HAP-1 (cell line): Measurements from ENCODE around the gene IFT20.
A peak's percentile ranks its signal among the peaks of the same experiment; 100 is the strongest.
"Not testable (repeated sequence)": the region's sequence is repeated elsewhere in the genome, so short reads cannot be mapped to it uniquely, and the experiment has no call there.

Experiments used
- DNase-seq, 2 experiments: peaks; one replicate each; pipeline ENCODE4 v3.0.0-alpha.2; 2016 to 2020; ENCODE audit warnings: low spot score in 2 of 2
- H3K27me3 ChIP-seq: fragments of 250-450 bp; sonication (Bioruptor Pico); 2 replicates; pipeline ENCODE4 v1.5.1; 2020; ENCODE audit warnings: low read depth, mild to moderate bottlenecking, moderate library complexity
- H3K36me3 ChIP-seq: fragments of 250-450 bp; sonication (Bioruptor Pico); replicated peaks from 2 replicates; pipeline ENCODE4 v1.5.1; 2020; ENCODE audit warnings: mild to moderate bottlenecking
- H3K4me1 ChIP-seq: fragments of 250-450 bp; sonication (Bioruptor Pico); 2 replicates; pipeline ENCODE4 v1.5.1; 2020; ENCODE audit warnings: mild to moderate bottlenecking
- H3K4me3 ChIP-seq: fragments of 250-450 bp; sonication (Bioruptor Pico); 2 replicates; pipeline ENCODE4 v1.5.1; 2020; ENCODE audit warnings: mild to moderate bottlenecking, moderate library complexity
- H3K9me3 ChIP-seq: fragments of 250-450 bp; sonication (Bioruptor Pico); 2 replicates; pipeline ENCODE4 v1.5.1; 2020; ENCODE audit warnings: mild to moderate bottlenecking, moderate library complexity
- in situ Hi-C: fragments of 300-500 bp; cut with MboI; formaldehyde crosslinking; loops from 3 replicates; pipeline ENCODE4 v1.14.3; 2020; ENCODE audit warnings: low sequenced_read_pairs, inconsistent platforms, mixed read lengths

IFT20 gene

DNA sequence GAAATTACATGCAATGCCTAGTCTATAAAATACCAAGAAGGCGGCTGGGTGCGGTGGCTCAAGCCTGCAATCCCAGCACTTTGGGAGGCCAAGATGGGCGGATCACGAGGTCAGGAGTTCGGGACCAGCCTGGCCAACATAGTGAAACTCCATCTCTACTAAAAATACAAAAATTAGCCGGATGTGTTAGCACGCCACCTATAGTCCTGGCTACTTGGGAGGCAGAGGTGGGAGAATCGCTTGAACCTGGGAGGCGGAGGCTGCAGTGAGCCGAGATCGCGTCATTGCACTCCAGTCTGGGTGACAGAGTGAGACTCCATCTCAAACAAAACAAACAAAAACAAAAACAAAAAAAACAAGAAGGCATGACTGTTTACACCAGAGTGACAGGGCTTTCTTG is 42.4 kb downstream of the IFT20 start:
- H3K9me3 ChIP-seq, in situ Hi-C loops, DNase-seq, H3K27me3 ChIP-seq, H3K4me1 ChIP-seq, H3K4me3 ChIP-seq, H3K36me3 ChIP-seq: not testable (repeated sequence)

DNA sequence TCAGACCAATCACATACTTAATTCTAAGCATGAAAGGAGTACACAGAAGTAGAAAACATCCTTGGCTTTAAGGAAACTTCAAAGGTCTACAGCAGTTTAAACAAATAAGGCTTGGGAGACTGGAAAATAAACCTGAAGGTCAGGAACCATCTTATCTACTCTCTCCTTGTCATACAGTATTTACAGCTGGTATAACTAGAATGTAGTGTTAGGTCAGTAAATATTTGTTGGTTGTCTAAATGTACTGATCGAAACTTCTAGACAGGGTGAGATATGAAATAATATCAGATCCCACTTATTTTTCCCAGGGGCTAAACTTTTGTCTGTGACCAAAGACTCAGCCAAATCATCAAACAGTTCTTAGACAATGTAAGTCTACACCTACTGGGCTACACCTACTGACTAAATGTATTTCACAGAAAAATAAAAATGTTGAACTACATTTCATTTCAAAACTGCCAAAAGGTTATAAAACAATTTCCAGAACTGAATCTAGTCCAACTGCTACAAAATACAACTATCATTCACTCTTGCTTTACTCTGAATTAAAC is 43.4 kb downstream of the IFT20 start:
- no peak for DNase-seq
- Histone ChIP-seq H3K9me3 (no peaks in the 10 kb centered on the region), H3K4me1 (no peaks in the 10 kb centered on the region), H3K27me3 (no peaks in the 10 kb centered on the region), H3K36me3 (no peaks in the 10 kb centered on the region), H3K4me3 (no peak overlapping the region)
- in situ Hi-C loops, result no loop called here

DNA sequence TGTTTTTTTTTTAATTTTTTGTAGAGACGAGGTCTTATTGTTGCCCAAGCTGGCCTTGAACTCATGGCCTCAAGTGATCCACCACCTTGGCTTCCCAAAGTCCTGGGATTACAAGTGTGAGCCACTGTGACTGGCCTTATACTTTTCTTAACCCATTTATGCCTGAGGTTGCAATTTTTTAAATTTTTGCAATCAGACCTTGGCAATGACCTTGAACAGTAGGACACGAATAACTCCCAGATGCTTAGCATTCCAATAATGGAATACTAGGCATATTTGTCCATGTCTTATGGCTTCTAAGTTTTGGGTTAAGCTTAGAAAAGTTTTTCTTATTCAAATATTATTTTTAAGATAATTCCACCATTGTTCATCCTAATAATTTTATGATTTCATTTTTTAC is 44.6 kb downstream of the IFT20 start:
- Histone ChIP-seq H3K36me3 (no peaks in the 10 kb centered on the region), H3K27me3 (no peaks in the 10 kb centered on the region), H3K4me1 (no peaks in the 10 kb centered on the region), H3K9me3 (no peaks in the 10 kb centered on the region), H3K4me3 (no peak overlapping the region)
- in situ Hi-C loops, result no loop called here
- no peak for DNase-seq

DNA sequence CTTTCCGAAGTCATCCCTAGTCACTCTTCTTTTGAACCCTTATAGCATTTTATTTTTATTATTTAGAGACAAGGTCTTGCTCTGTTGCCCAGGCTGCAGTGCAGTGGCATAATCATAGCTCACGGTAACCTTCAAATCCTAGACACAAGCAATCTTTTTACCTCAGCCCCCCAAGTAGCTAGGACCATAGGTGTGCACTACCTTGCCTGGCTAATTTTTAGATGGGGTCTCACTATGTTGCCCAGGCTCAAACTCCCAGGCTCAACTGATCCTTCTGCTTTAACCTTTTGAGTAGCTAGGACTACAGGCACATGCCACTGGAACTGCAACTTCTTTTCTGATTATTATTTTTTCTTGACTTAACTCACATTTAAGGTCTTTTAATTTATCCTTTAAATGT is 49.3 kb downstream of the IFT20 start:
- Histone ChIP-seq H3K9me3 (no peaks in the 10 kb centered on the region), H3K36me3 (no peaks in the 10 kb centered on the region), H3K4me3 (no peak overlapping the region), H3K27me3 (no peaks in the 10 kb centered on the region), H3K4me1 (peaks cover 15% of the 10 kb centered on the region)
- in situ Hi-C loops, result no loop called here
- no peak for DNase-seq

DNA sequence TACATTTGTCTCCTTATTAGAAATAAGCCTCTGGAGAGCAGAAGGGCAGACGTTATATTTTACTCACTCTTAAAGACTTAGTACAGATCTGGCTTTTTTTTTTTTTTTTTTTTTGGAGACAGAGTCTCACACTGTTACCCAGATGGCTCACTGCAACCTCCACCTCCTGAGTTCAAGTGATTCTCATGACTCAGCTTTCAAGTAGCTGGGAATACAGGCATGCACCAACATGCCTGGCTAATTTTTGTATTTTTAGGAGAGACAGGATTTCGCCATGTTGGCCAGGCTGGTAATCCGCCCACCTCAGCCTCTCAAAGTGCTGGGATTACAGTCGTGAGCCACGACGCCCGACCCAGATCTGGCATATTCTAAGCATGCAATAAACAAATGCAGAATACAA is 52.7 kb downstream of the IFT20 start:
- H3K27me3 ChIP-seq, result no peaks in the 10 kb centered on the region
- H3K36me3 ChIP-seq, result no peaks in the 10 kb centered on the region
- H3K4me3 ChIP-seq, result no peak overlapping the region
- in situ Hi-C loops, result no loop called here
- peak in 1 of 2 experiments; percentile 48 for DNase-seq
- H3K9me3 ChIP-seq, result no peaks in the 10 kb centered on the region
- peaks cover 15% of the 10 kb centered on the region for H3K4me1 ChIP-seq

DNA sequence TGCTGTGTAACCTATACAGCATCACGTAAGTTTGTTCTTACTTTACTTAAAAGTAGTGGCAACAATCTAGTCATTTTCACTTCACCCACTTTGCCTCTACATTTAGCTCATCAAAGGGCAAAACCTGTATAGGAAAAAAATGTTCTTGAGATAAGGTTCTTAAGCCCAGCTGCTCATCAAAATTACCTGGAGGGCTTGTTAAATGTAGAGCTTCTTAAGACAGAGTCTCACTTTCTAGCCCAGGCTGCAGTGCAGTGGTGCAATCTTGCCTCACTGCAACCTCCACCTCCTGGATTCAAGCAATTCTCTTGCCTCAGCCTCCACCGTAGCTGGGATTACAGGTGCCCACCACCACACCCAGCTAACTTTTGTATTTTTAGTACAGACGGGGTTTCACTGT is 54.4 kb downstream of the IFT20 start:
- no peak overlapping the region for H3K4me3 ChIP-seq
- H3K9me3 ChIP-seq, result no peaks in the 10 kb centered on the region
- no peaks in the 10 kb centered on the region for H3K27me3 ChIP-seq
- H3K36me3 ChIP-seq, result no peaks in the 10 kb centered on the region
- no peak for DNase-seq
- in situ Hi-C loops, result no loop called here
- peaks cover 15% of the 10 kb centered on the region for H3K4me1 ChIP-seq

DNA sequence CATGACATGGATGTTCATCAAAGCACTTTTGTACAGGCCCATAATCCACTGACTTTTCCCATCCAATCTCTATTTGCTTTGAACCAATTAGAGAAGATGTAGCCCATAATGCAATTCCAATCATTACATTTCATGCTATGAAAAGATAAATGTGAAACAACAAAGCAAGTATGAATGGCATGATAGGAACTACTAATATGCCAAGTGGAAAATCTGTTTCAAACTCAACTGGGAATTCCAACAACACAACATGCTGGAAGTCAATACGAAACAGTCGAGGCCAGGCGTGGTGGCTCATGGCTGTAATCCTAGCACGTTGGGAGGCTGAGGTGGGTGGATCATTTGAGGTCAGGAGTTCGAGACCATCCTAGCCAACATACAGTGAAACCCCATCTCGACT is 55.9 kb downstream of the IFT20 start:
- no peaks in the 10 kb centered on the region for H3K36me3 ChIP-seq
- DNase-seq, result no peak
- in situ Hi-C loops, result no loop called here
- H3K4me1 ChIP-seq, result peaks cover 15% of the 10 kb centered on the region
- H3K9me3 ChIP-seq, result no peaks in the 10 kb centered on the region
- H3K27me3 ChIP-seq, result no peaks in the 10 kb centered on the region
- no peak overlapping the region for H3K4me3 ChIP-seq
